Left ventricle myocardium inferior (tissue), 1 donor: ENCODE data around the gene TNIK. TPM values are rescaled to one million over a fixed set of nuclear protein-coding genes. Genes with fewer than 3 reads are reported as not detected.
A peak's percentile ranks its signal among the peaks of the same experiment; 100 is the strongest.
"Not testable (repeated sequence)": the region's sequence is repeated elsewhere in the genome, so short reads cannot be mapped to it uniquely, and the experiment has no call there.

Experiments used
- DNase-seq: peaks from one replicate; pipeline ENCODE4 v3.0.0-alpha.2; 2020
- H3K27ac ChIP-seq: fragments of 200-600 bp; replicated peaks from 2 replicates; pipeline ENCODE4 v1.8.0; 2021
- H3K27me3 ChIP-seq: fragments of 200-600 bp; 2 replicates; pipeline ENCODE4 v1.8.0; 2021; ENCODE audit warnings: low read depth
- H3K36me3 ChIP-seq: fragments of 200-600 bp; 2 replicates; pipeline ENCODE4 v1.8.0; 2021
- H3K4me1 ChIP-seq: fragments of 200-600 bp; 2 replicates; pipeline ENCODE4 v1.8.0; 2021
- H3K4me3 ChIP-seq: fragments of 200-600 bp; 2 replicates; pipeline ENCODE4 v1.8.0; 2021; ENCODE audit warnings: mild to moderate bottlenecking, moderate library complexity
- H3K9me3 ChIP-seq: fragments of 200-600 bp; replicated peaks from 2 replicates; pipeline ENCODE4 v1.8.0; 2021
- CTCF ChIP-seq: fragments of 200-600 bp; IDR thresholded peaks from 2 replicates; pipeline ENCODE4 v1.8.0; 2021; ENCODE audit warnings: antibody characterized with exemption, mild to moderate bottlenecking, borderline replicate concordance
- intact Hi-C: fragments of 100-400 bp; cut with micrococcal nuclease; formaldehyde crosslinking; loops from one replicate; pipeline ENCODE4 v1.11.0; 2022
- total RNA-seq: library from RNA; stranded (reverse); fragmentation: NEBNext Ultra II Directional; extraction: Animal tissue kit (Norgen Biotek cat#: 25700); gene quantifications from one replicate; pipeline ENCODE4 v1.2.1, GENCODE V29; 2021
- donor health status: DM: no; HTN: yes; CAD: no; lungs with severe emphysema.

The TNIK gene
- total RNA-seq, 1 donor from 2014 or later: 28.6 TPM

GRCh38 chr3:171427771-171428320 lies 32.4 kb downstream of the TNIK start:
- H3K4me1 ChIP-seq: peaks cover 30% of the 10 kb centered on the region
- no peak for TF ChIP-seq CTCF
- no peaks in the 10 kb centered on the region for H3K27me3 ChIP-seq
- no peak overlapping the region for H3K27ac ChIP-seq
- no peaks in the 10 kb centered on the region for H3K9me3 ChIP-seq
- intact Hi-C loops: no loop called here
- no peak overlapping the region for H3K4me3 ChIP-seq
- DNase-seq: no peak
- H3K36me3 ChIP-seq: no peaks in the 10 kb centered on the region

- H3K9me3 ChIP-seq, H3K27me3 ChIP-seq, intact Hi-C loops, H3K36me3 ChIP-seq, H3K27ac ChIP-seq, DNase-seq, H3K4me3 ChIP-seq: not testable (repeated sequence)
- peaks cover 35% of the 10 kb centered on the region for H3K4me1 ChIP-seq
Observed at GRCh38 chr3:171424063-171424462, 36.1 kb downstream of the TNIK start.

- H3K27me3 ChIP-seq, H3K9me3 ChIP-seq, H3K4me3 ChIP-seq, DNase-seq, intact Hi-C loops, H3K27ac ChIP-seq, H3K36me3 ChIP-seq: not testable (repeated sequence)
- peaks cover 26% of the 10 kb centered on the region for H3K4me1 ChIP-seq
Observed at GRCh38 chr3:171422855-171423254, 37.4 kb downstream of the TNIK start.

- no peak for DNase-seq
- Histone ChIP-seq H3K27ac (peak overlapping the region; percentile 32), H3K9me3 (no peaks in the 10 kb centered on the region), H3K27me3 (no peaks in the 10 kb centered on the region), H3K4me1 (peaks cover 41% of the 10 kb centered on the region), H3K36me3 (no peaks in the 10 kb centered on the region), H3K4me3 (no peak overlapping the region)
- TF ChIP-seq CTCF: no peak
- intact Hi-C loops: no loop called here
Observed at GRCh38 chr3:171420667-171421066, 39.5 kb downstream of the TNIK start.

GRCh38 chr3:171419457-171419856 lies 40.7 kb downstream of the TNIK start:
- Histone ChIP-seq H3K36me3 (no peaks in the 10 kb centered on the region), H3K27ac (peak overlapping the region; percentile 32), H3K27me3 (no peaks in the 10 kb centered on the region), H3K9me3 (no peaks in the 10 kb centered on the region), H3K4me1 (peaks cover 53% of the 10 kb centered on the region), H3K4me3 (no peak overlapping the region)
- no peak for DNase-seq
- intact Hi-C loops: no loop called here
- TF ChIP-seq CTCF: no peak

- no peaks in the 10 kb centered on the region for H3K9me3 ChIP-seq
- peak overlapping the region; percentile 52 for H3K27ac ChIP-seq
- DNase-seq: peak; percentile 28
- intact Hi-C loops: no loop called here
- peaks cover 68% of the 10 kb centered on the region for H3K4me1 ChIP-seq
- H3K27me3 ChIP-seq: no peaks in the 10 kb centered on the region
- no peak for TF ChIP-seq CTCF
- H3K36me3 ChIP-seq: no peaks in the 10 kb centered on the region
- H3K4me3 ChIP-seq: no peak overlapping the region
Observed at GRCh38 chr3:171417813-171418212, 42.4 kb downstream of the TNIK start.
